Spinal cord (tissue), 10 donors: ENCODE results near the gene THSD4. TPM values are rescaled to one million over a fixed set of nuclear protein-coding genes. Genes with fewer than 3 reads are reported as not detected.

Experiments
- DNase-seq, 6 donors: peaks; one replicate each; pipeline versions ENCODE4 v3.0.0 to v3.0.0-alpha.2; 2013 to 2015; ENCODE audit warnings: low spot score in 6 of 6, low read depth in 4 of 6
- H3K27ac ChIP-seq: one replicate; pipeline ENCODE4 v1.5.1; 2013; ENCODE audit warnings: low read depth, low read length, control low read depth
- H3K27me3 ChIP-seq: one replicate; pipeline ENCODE4 v1.6.1; 2013; ENCODE audit warnings: low read length; ENCODE audit not compliant: control insufficient read depth, insufficient read depth
- H3K36me3 ChIP-seq: one replicate; pipeline ENCODE4 v1.6.1; 2013; ENCODE audit warnings: low read length; ENCODE audit not compliant: control insufficient read depth, insufficient read depth
- H3K4me1 ChIP-seq: one replicate; pipeline ENCODE4 v1.6.1; 2013; ENCODE audit warnings: low read length; ENCODE audit not compliant: control insufficient read depth, insufficient read depth
- H3K4me3 ChIP-seq: one replicate; pipeline ENCODE4 v1.5.1; 2013; ENCODE audit warnings: low read depth, low read length, control low read depth
- H3K9me3 ChIP-seq: one replicate; pipeline ENCODE4 v1.6.1; 2013; ENCODE audit warnings: low read length; ENCODE audit not compliant: control insufficient read depth, insufficient read depth
- WGBS: methylation state at CpG from one replicate; pipeline ENCODE4 v1.1.5; 2013; ENCODE audit warnings: missing lambda C conversion rate; ENCODE audit not compliant: insufficient coverage; 5-methylcytosine and 5-hydroxymethylcytosine counted together
- polyA plus RNA-seq, 2 donors: library from polyadenylated mRNA; unstranded; fragments of 120-200 nt; gene quantifications; one replicate each; pipeline ENCODE4 v1.2.1, GENCODE V29; 2013; ENCODE audit not compliant: insufficient read length in 2 of 2
- total RNA-seq, 2 donors: library from RNA; depleted of rRNA in 1 of 2; stranded (reverse); fragments of 120-200 nt in 1 of 2; fragments of >200 nt in 1 of 2; gene quantifications; one replicate each; pipeline versions ENCODE4 v1.2.3 to v1.2.4, GENCODE V29; 2013 to 2014
- donor health status: healthy.

THSD4 gene
- total and polyA plus RNA-seq, 4 donors, result 18.2 to 127 (median 63.2) TPM

DNA sequence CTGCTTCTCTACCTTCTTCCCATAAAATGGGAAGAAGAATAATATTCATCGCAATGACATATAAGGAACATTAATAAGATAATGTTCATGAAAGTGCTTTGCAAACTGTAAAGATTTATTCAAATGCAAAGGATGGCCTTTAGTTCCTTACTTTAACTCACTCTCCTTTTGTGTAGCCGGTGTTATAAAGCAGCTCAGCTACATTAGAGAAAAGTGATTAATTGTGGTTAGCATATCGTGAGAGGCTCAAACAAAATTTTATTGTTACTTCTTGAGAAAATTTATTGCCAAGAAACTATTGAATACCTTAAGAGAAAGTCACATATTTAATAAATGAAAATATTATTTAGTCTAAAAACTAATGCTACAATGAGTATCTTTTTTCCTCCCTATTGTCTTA is 444.3 kb downstream of the THSD4 start:
- no CpG with 5 or more reads among the region's 3 CpGs for WGBS
- H3K36me3 ChIP-seq, result no peaks in the 10 kb centered on the region
- no peaks in the 10 kb centered on the region for H3K4me1 ChIP-seq
- no peaks in the 10 kb centered on the region for H3K27me3 ChIP-seq
- no peak overlapping the region for H3K27ac ChIP-seq
- DNase-seq, result no peak
- no peak overlapping the region for H3K4me3 ChIP-seq
- H3K9me3 ChIP-seq, result peaks cover 3% of the 10 kb centered on the region

DNA sequence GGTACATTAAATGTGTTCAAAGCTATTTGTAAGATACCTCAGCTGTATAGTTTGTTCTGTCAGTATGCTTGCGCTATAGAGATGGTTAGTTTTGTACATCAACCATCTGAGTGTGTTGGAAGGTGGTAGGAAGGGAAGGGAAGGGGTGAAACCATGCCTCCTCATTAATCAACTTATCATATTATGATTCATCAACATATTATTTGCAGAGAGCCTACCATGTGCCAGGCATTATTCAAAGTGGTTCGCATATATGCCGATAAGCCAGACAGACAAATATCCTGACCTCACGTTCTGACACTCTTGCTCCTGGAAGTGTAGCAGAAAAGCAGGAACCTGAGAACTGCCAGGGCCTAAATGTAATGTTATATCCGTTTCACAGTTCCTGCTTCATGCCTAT is 447.0 kb downstream of the THSD4 start:
- 100% methylated on average over 3 of the region's 5 CpGs for WGBS
- Histone ChIP-seq H3K36me3 (no peaks in the 10 kb centered on the region), H3K4me3 (no peak overlapping the region), H3K4me1 (no peaks in the 10 kb centered on the region), H3K27me3 (no peaks in the 10 kb centered on the region), H3K27ac (no peak overlapping the region), H3K9me3 (no peaks in the 10 kb centered on the region)
- DNase-seq, result no peak

DNA sequence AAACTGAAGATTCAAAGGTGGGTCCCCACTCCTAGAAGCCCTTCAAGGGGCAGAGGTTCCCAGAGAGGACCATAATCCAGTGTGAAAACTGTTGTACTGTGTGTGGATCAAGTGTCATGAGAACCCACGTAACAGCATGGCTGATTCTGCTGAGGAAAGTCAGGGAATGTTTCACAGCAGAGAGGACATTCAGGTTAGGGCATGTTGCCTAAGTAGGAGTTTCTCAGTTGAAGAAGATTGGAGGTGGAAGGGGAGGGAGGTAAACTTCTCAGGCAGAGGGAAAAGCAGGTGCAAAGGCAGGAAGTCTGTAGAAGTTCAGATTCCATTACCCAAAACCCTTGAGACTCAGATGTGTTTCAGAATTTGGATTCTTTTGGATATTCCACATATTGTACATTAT is 448.9 kb downstream of the THSD4 start:
- no peak overlapping the region for H3K27ac ChIP-seq
- no peak overlapping the region for H3K4me3 ChIP-seq
- 0% methylated on average over 1 of the region's 1 CpG for WGBS
- no peaks in the 10 kb centered on the region for H3K27me3 ChIP-seq
- no peak for DNase-seq
- no peaks in the 10 kb centered on the region for H3K9me3 ChIP-seq
- H3K4me1 ChIP-seq, result no peaks in the 10 kb centered on the region
- no peaks in the 10 kb centered on the region for H3K36me3 ChIP-seq

GRCh38 chr15:71565006-71565405 is 449.7 kb downstream of the THSD4 start:
- H3K36me3 ChIP-seq, result no peaks in the 10 kb centered on the region
- no peak overlapping the region for H3K27ac ChIP-seq
- WGBS, result no CpG with 5 or more reads among the region's 1 CpG
- no peak for DNase-seq
- no peaks in the 10 kb centered on the region for H3K9me3 ChIP-seq
- no peak overlapping the region for H3K4me3 ChIP-seq
- H3K4me1 ChIP-seq, result no peaks in the 10 kb centered on the region
- H3K27me3 ChIP-seq, result no peaks in the 10 kb centered on the region

- peak in 2 of 6 donors; percentile 46 to 49 for DNase-seq
- Histone ChIP-seq H3K9me3 (no peaks in the 10 kb centered on the region), H3K27ac (no peak overlapping the region), H3K4me1 (no peaks in the 10 kb centered on the region), H3K36me3 (no peaks in the 10 kb centered on the region), H3K4me3 (no peak overlapping the region), H3K27me3 (no peaks in the 10 kb centered on the region)
- WGBS, result 30% methylated on average over 1 of the region's 3 CpGs
Observed at GRCh38 chr15:71565631-71566160, 450.4 kb downstream of the THSD4 start.

- no peaks in the 10 kb centered on the region for H3K27me3 ChIP-seq
- H3K27ac ChIP-seq, result no peak overlapping the region
- H3K36me3 ChIP-seq, result no peaks in the 10 kb centered on the region
- no peak for DNase-seq
- no peaks in the 10 kb centered on the region for H3K9me3 ChIP-seq
- no peak overlapping the region for H3K4me3 ChIP-seq
- WGBS, result no CpG with 5 or more reads among the region's 3 CpGs
- no peaks in the 10 kb centered on the region for H3K4me1 ChIP-seq
Observed at GRCh38 chr15:71566226-71566625, 451.0 kb downstream of the THSD4 start.

GRCh38 chr15:71567173-71567572 is 451.9 kb downstream of the THSD4 start:
- no peak overlapping the region for H3K4me3 ChIP-seq
- no peak for DNase-seq
- WGBS, result 85% methylated on average over 2 of the region's 3 CpGs

GRCh38 chr15:71568227-71568626 is 453.0 kb downstream of the THSD4 start:
- no peak overlapping the region for H3K4me3 ChIP-seq
- H3K9me3 ChIP-seq, result no peaks in the 10 kb centered on the region
- no peaks in the 10 kb centered on the region for H3K36me3 ChIP-seq
- H3K27me3 ChIP-seq, result no peaks in the 10 kb centered on the region
- WGBS, result no CpG with 5 or more reads among the region's 1 CpG
- no peaks in the 10 kb centered on the region for H3K4me1 ChIP-seq
- DNase-seq, result no peak
- no peak overlapping the region for H3K27ac ChIP-seq

More at GRCh38 chr15:71567173-71567572, 451.9 kb downstream of the THSD4 start:
- Histone ChIP-seq H3K9me3 (no peaks in the 10 kb centered on the region), H3K36me3 (no peaks in the 10 kb centered on the region), H3K27me3 (no peaks in the 10 kb centered on the region), H3K4me1 (no peaks in the 10 kb centered on the region), H3K27ac (no peak overlapping the region)

GRCh38 chr15:71570736-71571135 is 455.5 kb downstream of the THSD4 start:
- Histone ChIP-seq H3K4me1 (no peaks in the 10 kb centered on the region), H3K4me3 (no peak overlapping the region), H3K27me3 (no peaks in the 10 kb centered on the region), H3K36me3 (no peaks in the 10 kb centered on the region), H3K9me3 (no peaks in the 10 kb centered on the region), H3K27ac (no peak overlapping the region)
- 85% methylated on average over 5 of the region's 7 CpGs for WGBS
- DNase-seq, result no peak

DNA sequence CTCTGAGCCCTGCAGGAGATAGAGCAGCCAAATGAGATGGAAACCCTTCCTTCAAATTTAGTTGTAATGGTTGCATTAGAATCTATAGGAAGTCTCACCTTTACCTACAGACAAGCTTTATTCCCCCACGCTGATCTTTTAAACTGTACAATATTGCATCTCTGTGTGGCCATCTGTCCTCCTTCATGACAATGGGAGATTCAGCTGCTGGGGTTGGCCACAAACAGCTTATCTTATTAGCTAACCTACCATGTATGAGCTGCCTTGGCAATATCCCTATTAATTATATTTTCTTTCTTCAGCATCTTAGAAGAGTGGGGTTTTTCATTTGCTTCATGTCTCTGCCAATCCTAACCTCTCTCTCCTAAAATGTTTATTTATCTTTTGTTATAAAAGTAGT is 456.4 kb downstream of the THSD4 start:
- Histone ChIP-seq H3K4me3 (no peak overlapping the region), H3K36me3 (no peaks in the 10 kb centered on the region), H3K9me3 (no peaks in the 10 kb centered on the region), H3K27ac (no peak overlapping the region), H3K27me3 (no peaks in the 10 kb centered on the region), H3K4me1 (no peaks in the 10 kb centered on the region)
- WGBS, result 86% methylated on average over 1 of the region's 1 CpG
- no peak for DNase-seq
